Trophoblast cell (in vitro differentiated cells and primary cell): ENCODE results near the gene FIGNL2.
"Not testable (repeated sequence)": the region's sequence is repeated elsewhere in the genome, so short reads cannot be mapped to it uniquely, and the experiment has no call there.

Experiments
- DNase-seq, 2 donors: peaks; one replicate each; pipeline ENCODE4 v3.0.0-alpha.2; 2016
- H2AFZ ChIP-seq: 2 replicates; pipeline ENCODE4 v1.6.1; 2013; ENCODE audit warnings: low read length, moderate library complexity, mild to moderate bottlenecking; ENCODE audit not compliant: insufficient read depth, poor library complexity
- H2AK5ac ChIP-seq: 2 replicates; pipeline ENCODE4 v1.6.1; 2013; ENCODE audit warnings: mild to moderate bottlenecking, low read length
- H2BK120ac ChIP-seq: 2 replicates; pipeline ENCODE4 v1.6.1; 2013; ENCODE audit warnings: low read length, mild to moderate bottlenecking, moderate library complexity; ENCODE audit not compliant: insufficient read depth, poor library complexity
- H2BK12ac ChIP-seq: 2 replicates; pipeline ENCODE4 v1.6.1; 2013; ENCODE audit warnings: mild to moderate bottlenecking, low read length, moderate library complexity
- H2BK5ac ChIP-seq: 2 replicates; pipeline ENCODE4 v1.6.1; 2013; ENCODE audit warnings: low read length, low read depth, moderate library complexity, mild to moderate bottlenecking; ENCODE audit not compliant: poor library complexity
- H3K14ac ChIP-seq: 2 replicates; pipeline ENCODE4 v1.6.1; 2013; ENCODE audit warnings: mild to moderate bottlenecking, low read length
- H3K18ac ChIP-seq: 2 replicates; pipeline ENCODE4 v1.6.1; 2013; ENCODE audit warnings: mild to moderate bottlenecking, low read length
- H3K23ac ChIP-seq: 2 replicates; pipeline ENCODE4 v1.6.1; 2013; ENCODE audit warnings: low read length
- H3K27ac ChIP-seq: 2 replicates; pipeline ENCODE4 v1.5.1; 2013; ENCODE audit warnings: low read depth, mild to moderate bottlenecking, inconsistent platforms, low read length, moderate library complexity
- H3K27me3 ChIP-seq: 2 replicates; pipeline ENCODE4 v1.6.1; 2013; ENCODE audit warnings: inconsistent platforms, mild to moderate bottlenecking, low read length, moderate library complexity; ENCODE audit not compliant: insufficient read depth
- H3K36me3 ChIP-seq, 2 experiments: 1 replicate in 1 of 2; 2 replicates in 1 of 2; pipeline ENCODE4 v1.6.1; 2013; ENCODE audit warnings: low read length in 2 of 2, mild to moderate bottlenecking in 2 of 2, moderate library complexity in 1 of 2; ENCODE audit not compliant: insufficient read depth in 2 of 2, control insufficient read depth in 1 of 2
- H3K4ac ChIP-seq: 2 replicates; pipeline ENCODE4 v1.6.1; 2013; ENCODE audit warnings: low read depth, mild to moderate bottlenecking, low read length, moderate library complexity
- H3K4me1 ChIP-seq, 2 experiments: 1 replicate in 1 of 2; 2 replicates in 1 of 2; pipeline ENCODE4 v1.6.1; 2013; ENCODE audit warnings: low read length in 2 of 2, mild to moderate bottlenecking in 2 of 2, moderate library complexity in 1 of 2; ENCODE audit not compliant: insufficient read depth in 2 of 2, control insufficient read depth in 1 of 2
- H3K4me2 ChIP-seq: 2 replicates; pipeline ENCODE4 v1.6.1; 2013; ENCODE audit warnings: inconsistent platforms, mild to moderate bottlenecking, low read length, moderate library complexity
- H3K4me3 ChIP-seq: 2 replicates; pipeline ENCODE4 v1.5.1; 2013; ENCODE audit warnings: mild to moderate bottlenecking, low read depth, low read length, inconsistent platforms
- H3K79me1 ChIP-seq: one replicate; pipeline ENCODE4 v1.6.1; 2013; ENCODE audit warnings: low read length
- H3K79me2 ChIP-seq: 2 replicates; pipeline ENCODE4 v1.6.1; 2013; ENCODE audit warnings: low read length, mild to moderate bottlenecking; ENCODE audit not compliant: control insufficient read depth, insufficient read depth, poor library complexity
- H3K9ac ChIP-seq: 2 replicates; pipeline ENCODE4 v1.6.1; 2013; ENCODE audit warnings: mild to moderate bottlenecking, low read length
- H3K9me3 ChIP-seq: 2 replicates; pipeline ENCODE4 v1.6.1; 2013; ENCODE audit warnings: low read depth, mild to moderate bottlenecking, control low read depth, inconsistent platforms, low read length; ENCODE audit not compliant: insufficient read depth
- H4K12ac ChIP-seq: 2 replicates; pipeline ENCODE4 v1.6.1; 2013; ENCODE audit warnings: low read depth, mild to moderate bottlenecking, low read length, moderate library complexity
- H4K8ac ChIP-seq: 2 replicates; pipeline ENCODE4 v1.6.1; 2013; ENCODE audit warnings: low read depth, mild to moderate bottlenecking, low read length, moderate library complexity
- H4K91ac ChIP-seq: one replicate; pipeline ENCODE4 v1.6.1; 2013; ENCODE audit warnings: low read depth, mild to moderate bottlenecking, low read length, moderate library complexity
- WGBS: extraction: QIAGEN DNeasy Blood & Tissue Kit; methylation state at CpG from one replicate; pipeline ENCODE4 v1.1.7; 2013; ENCODE audit warnings: missing lambda C conversion rate; ENCODE audit not compliant: insufficient read length, insufficient coverage; ENCODE audit errors: extremely low coverage; 5-methylcytosine and 5-hydroxymethylcytosine counted together

FIGNL2 gene

DNA sequence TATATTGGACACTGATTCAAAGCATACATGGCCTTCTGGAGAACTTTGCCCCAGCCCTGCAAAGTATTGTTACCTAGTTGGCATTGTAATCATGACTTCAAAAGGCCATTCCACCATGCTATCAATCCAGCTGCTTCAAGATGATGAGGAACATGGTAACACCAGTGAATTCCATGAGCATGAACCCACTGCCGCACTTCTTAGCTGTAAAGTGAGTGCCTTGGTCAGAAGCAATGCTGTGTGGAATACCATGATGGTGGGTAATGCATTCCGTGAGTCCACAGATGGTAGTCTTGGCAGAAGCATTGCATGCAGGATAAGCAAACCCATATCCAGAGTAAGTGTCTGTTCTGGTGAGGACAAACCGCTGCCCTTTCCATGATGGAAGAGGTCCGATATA, 50.5 kb downstream of the FIGNL2 start:
- H3K18ac ChIP-seq, H3K27me3 ChIP-seq, H4K12ac ChIP-seq, H3K79me2 ChIP-seq, H3K4ac ChIP-seq, H3K14ac ChIP-seq, H3K9ac ChIP-seq, H4K8ac ChIP-seq, H3K36me3 ChIP-seq, H4K91ac ChIP-seq, H3K4me1 ChIP-seq, H3K79me1 ChIP-seq, H3K27ac ChIP-seq, H3K4me3 ChIP-seq, H2BK12ac ChIP-seq, H3K9me3 ChIP-seq, H2AFZ ChIP-seq, H3K23ac ChIP-seq, H2BK120ac ChIP-seq, H2BK5ac ChIP-seq, H3K4me2 ChIP-seq, H2AK5ac ChIP-seq: not testable (repeated sequence)
- WGBS = no CpG with 5 or more reads among the region's 4 CpGs
- peak; percentile 55 to 59 for DNase-seq

DNA sequence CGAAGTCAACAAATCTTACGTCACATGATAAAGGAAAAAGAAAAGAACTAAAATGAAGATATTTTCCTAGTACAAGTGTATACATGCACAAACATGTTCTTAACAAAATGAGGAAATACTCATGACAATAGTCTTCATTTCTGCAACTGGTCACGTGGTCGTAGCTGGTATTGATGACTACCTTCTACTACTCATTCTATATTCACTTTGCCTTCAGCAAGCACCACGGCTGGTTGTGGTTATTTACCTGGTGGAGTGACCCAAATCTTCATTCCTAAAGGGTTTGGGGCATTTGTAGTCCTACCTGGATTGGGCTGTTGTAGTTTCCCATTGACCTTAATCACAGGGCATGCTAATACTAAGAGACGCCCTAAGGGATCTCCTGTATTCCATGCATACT, 51.2 kb downstream of the FIGNL2 start:
- H2AK5ac ChIP-seq = no peak overlapping the region
- H4K12ac ChIP-seq = no peak overlapping the region
- DNase-seq = peak; percentile 39 to 61
- no peaks in the 10 kb centered on the region for H3K27me3 ChIP-seq
- H3K9ac ChIP-seq = no peak overlapping the region
- no peak overlapping the region for H3K23ac ChIP-seq
- no peak overlapping the region for H3K4me2 ChIP-seq
- no peak overlapping the region for H3K18ac ChIP-seq
- WGBS = no CpG with 5 or more reads among the region's 6 CpGs
- H3K36me3 ChIP-seq = no peaks in the 10 kb centered on the region
- no peak overlapping the region for H2BK120ac ChIP-seq
- no peaks in the 10 kb centered on the region for H3K79me2 ChIP-seq
- H3K4ac ChIP-seq = no peak overlapping the region
- H4K8ac ChIP-seq = no peak overlapping the region
- no peaks in the 10 kb centered on the region for H3K79me1 ChIP-seq
- no peak overlapping the region for H4K91ac ChIP-seq
- peaks cover 1% of the 10 kb centered on the region for H3K9me3 ChIP-seq
- no peak overlapping the region for H3K27ac ChIP-seq
- H3K14ac ChIP-seq = no peak overlapping the region
- no peak overlapping the region for H2BK12ac ChIP-seq
- no peaks in the 10 kb centered on the region for H3K4me1 ChIP-seq
- H3K4me3 ChIP-seq = no peak overlapping the region
- no peak overlapping the region for H2BK5ac ChIP-seq
- H2AFZ ChIP-seq = no peak overlapping the region

DNA sequence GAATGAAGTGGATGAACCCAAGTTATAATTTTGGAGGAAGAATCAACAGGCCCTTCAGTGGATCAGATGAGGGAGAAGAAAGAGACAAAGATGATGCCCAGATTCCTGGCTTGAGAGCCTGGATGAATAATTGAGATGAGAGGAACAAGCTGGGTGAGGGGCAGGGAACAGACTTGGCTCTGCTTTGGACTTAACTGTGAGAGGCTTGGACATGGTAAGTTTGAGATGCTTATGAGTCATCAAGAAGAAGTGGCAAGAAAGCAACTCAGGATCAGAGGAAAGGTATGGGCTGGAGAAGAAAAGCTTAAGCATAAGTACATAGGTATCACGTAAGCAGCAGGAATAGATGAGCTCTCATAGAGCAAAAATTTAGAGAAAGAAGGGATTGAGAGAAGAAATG, 55.3 kb downstream of the FIGNL2 start:
- Histone ChIP-seq H4K91ac (no peak overlapping the region), H4K8ac (no peak overlapping the region), H2BK5ac (no peak overlapping the region), H3K4me1 (peaks cover 3 to 5% of the 10 kb centered on the region in 2 experiments), H3K79me1 (no peaks in the 10 kb centered on the region), H2AK5ac (no peak overlapping the region), H2BK12ac (no peak overlapping the region), H4K12ac (no peak overlapping the region), H2AFZ (no peak overlapping the region), H3K18ac (no peak overlapping the region), H3K9ac (no peak overlapping the region), H2BK120ac (no peak overlapping the region), H3K23ac (no peak overlapping the region), H3K14ac (no peak overlapping the region), H3K4me2 (no peak overlapping the region), H3K9me3 (no peaks in the 10 kb centered on the region), H3K36me3 (no peaks in the 10 kb centered on the region), H3K27me3 (no peaks in the 10 kb centered on the region), H3K27ac (no peak overlapping the region), H3K4ac (no peak overlapping the region), H3K4me3 (no peak overlapping the region), H3K79me2 (no peaks in the 10 kb centered on the region)
- WGBS = no CpG with 5 or more reads among the region's 1 CpG
- no peak for DNase-seq

DNA sequence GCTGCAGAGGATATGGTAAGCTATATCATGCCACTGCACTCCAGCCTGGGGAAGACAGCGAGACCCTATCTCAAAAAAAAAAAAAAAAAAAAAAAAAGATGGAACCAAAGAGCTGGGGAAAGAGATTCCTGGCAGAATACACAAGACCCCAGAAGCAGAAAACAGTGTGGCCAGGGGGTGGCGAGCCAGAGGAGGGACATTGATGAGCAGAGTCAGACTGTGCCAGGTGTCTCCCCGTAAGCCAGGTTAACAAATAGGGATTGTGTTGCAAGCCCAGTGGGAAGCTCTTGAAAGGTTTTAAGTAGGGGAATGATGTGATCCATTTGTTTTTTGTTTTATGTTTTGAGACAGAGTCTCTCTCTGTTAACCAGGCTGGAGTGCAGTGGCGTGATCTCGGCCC, 56.1 kb downstream of the FIGNL2 start:
- H3K4me1 ChIP-seq = peaks cover 3 to 5% of the 10 kb centered on the region in 2 experiments
- no CpG with 5 or more reads among the region's 5 CpGs for WGBS

More for the DNA sequence above, 56.1 kb downstream of the FIGNL2 start:
- Histone ChIP-seq H3K27ac (no peak overlapping the region), H3K9ac (no peak overlapping the region), H3K79me2 (no peaks in the 10 kb centered on the region), H3K9me3 (no peaks in the 10 kb centered on the region), H4K91ac (no peak overlapping the region), H3K4me2 (no peak overlapping the region), H3K4me3 (no peak overlapping the region), H3K27me3 (no peaks in the 10 kb centered on the region), H2BK12ac (no peak overlapping the region), H2BK120ac (no peak overlapping the region), H2AK5ac (no peak overlapping the region), H4K8ac (no peak overlapping the region), H3K14ac (no peak overlapping the region), H3K79me1 (no peaks in the 10 kb centered on the region), H3K4ac (no peak overlapping the region), H2AFZ (no peak overlapping the region), H3K23ac (no peak overlapping the region), H3K18ac (no peak overlapping the region), H2BK5ac (no peak overlapping the region), H3K36me3 (no peaks in the 10 kb centered on the region), H4K12ac (no peak overlapping the region)
- DNase-seq = no peak
